Measurements from ENCODE around the gene CTSH.
"Not testable (repeated sequence)": the region's sequence is repeated elsewhere in the genome, so short reads cannot be mapped to it uniquely, and the experiment has no call there.

The CTSH gene

DNA sequence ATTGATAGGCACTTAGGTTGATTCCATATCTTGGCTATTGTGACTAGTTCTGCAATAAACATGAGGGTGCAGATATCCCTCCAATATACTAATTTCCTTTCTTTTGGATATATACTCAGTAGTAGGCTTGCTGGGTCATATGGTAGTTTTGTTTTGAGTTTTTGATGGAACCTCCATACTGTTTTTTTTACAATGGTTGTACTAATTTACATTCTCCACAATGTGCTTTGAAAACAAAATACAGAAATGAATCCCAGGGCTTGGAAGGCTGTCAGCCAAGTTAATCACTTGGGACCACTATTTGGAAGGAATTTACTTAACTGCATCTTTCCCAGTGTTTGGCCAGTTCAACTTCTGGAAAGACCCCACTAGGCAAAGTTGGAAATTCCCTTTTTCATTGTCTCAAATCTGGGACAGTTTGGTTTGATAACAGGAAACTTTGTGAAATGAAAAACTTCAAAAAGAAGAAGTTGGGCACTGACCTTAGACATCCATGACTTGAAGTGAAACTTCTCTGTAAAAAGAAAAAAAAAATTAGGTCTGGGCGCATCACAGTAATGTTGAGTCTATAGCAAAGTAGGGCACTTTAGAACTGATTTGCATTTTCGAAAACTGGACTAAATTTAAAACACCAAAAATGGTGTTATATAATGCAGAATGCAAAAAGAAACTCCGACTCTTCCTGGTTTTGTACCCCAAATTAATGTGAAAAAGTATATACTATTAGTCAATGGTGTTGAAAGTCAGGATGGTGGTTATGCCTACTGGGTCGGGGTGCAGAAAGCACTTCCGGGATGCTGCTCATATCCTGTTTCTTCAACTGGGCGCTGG is 6.0 kb downstream of the CTSH start:
- DNase-seq (ENCODE audit: low spot score): no peak

DNA sequence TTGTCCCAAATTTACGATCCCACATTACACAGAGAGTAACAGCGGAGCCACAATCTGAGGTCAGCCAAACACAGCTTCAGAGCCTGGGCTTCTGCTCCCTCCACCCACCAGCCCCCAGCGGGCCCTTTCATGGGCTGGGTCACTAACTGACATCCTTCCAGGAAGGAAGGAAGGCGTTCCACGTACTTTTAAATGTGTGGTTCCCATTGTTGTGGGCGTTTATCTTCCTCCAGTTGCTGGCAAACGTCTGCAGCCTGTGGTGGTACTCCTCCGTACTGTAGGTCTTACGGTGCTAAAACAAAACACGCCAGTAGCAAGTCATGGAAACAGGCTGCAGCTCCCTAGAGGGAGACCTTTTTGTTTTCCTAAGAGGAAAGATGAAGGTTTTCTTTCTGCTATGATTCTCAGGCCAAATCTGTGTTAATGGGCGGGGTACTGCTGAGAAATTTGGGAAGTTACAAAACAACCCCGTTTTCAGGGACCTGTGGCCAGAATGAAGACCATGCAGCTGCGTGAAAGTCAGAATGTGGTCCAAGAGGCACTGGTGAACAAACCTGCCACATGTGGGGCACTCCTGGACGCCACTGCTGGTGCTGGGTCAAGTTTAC is 7.6 kb downstream of the CTSH start:
- no peak for DNase-seq (ENCODE audit: low spot score)

DNA sequence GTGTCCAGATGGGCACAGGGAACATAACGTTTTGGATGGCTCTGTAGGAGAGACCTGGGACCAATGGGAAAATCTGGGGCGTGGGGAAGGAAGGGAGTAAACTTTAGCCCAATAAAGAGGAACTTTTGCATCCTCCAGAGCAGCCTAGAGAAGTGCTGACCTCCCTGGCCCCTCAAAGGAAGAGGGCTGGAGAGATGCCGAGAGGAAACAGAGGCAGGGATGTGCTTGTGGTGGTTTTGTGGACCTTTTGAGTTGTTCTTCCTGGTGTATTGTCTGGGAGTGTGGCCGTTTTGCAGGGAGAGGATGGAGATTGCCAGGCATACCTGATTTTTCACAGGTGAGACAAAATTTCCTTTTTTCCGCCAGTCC is 10.2 kb downstream of the CTSH start:
- DNase-seq (ENCODE audit: low spot score): no peak

DNA sequence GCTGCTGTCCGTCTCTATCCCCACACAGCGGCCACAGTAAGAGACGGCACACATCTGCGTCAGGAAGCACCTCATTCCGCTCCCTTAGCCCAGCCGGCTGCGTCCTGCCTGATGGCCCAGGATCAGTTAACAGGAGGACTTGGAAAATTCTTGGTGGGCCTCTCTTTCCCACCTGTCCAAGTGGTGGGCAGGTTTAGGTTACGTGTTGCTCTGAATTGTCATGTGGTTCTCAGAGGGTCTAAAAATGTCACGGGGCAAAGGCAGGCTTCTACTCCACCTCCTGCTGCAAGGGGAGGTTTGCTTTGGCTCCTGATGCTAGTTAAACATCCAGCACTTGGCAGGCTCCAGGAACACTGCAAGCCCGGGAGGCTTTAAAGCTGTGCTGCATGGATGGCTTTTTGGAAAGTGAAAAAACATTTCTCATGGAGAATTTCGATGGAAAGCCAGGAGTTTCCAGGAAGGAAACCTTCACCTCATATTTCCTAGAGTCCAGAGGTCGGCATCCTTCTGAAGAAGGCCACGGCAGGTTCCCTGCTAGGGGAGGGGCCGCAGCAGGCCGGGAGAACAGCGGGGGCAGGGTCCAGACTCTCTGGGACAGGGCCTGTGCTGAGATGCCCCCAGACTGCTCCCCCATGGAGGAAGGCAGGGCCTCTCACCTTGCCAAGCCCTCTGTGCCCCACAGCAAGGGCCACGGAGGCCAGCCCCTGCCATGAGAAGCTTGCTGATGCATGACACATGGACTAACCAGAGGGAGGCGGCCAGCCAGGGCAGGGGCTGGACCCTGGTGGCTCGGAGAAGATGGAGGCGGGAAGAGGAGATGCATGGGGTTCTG is 10.8 kb downstream of the CTSH start:
- DNase-seq (ENCODE audit: low spot score): no peak

DNA sequence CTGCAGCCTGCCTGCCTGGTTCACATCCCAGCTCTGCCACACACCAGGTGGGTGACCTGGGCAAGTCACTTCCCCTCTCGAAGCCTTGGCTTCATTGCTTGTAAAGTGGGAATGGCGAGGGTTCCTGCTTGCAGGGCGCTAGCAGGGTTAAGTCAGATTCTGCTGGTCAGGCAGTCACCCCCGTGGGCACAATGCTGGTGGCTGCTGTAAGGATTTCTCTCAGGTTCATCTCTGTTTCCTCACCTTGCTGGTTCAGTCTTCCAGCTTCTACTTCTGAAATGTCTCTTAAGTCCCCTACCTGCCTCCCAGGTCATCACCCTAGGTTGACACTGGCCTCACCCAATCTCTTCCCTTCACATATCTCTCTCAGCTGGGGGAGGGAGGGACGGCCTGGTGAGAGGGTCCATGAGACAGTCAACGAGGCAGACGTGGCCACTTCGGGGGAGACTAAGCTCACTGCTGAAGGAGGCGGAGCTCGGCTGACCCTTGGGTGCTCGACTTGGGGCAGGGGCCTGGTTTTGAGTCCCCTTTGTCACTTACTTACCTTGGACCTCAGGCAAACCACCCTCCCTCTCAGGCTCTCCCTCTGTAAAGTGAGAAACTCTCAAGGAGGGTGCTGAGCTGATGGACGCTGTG is 11.5 kb downstream of the CTSH start:
- DNase-seq (ENCODE audit: low spot score): no peak

DNA sequence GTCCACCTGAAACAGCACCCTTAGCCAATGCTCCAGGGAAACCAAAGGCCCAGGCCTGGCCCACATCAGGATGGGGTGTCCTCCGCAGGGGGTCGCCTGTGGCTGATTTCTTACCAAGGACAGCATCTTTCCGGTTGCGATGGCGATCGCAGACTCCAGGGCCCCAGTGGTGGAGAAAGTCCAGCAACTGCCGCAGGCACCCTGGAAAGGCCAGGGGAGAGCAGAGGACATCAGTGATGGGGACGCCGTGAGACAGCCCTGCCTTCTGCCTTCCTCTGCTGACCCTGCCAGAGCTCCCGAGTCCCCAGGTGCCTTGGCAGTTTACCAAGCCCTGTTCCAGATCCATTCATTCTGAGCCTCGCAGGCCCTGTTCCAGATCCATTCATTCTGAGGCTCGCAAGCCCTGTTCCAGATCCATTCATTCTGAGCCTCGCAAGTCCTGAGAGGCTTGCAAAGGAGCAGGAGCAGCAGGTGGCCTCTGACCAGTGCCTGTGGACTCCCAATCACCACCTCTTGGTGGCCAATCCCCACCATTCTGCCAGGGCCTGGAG is 12.5 kb downstream of the CTSH start:
- no peak for DNase-seq (ENCODE audit: low spot score)

DNA sequence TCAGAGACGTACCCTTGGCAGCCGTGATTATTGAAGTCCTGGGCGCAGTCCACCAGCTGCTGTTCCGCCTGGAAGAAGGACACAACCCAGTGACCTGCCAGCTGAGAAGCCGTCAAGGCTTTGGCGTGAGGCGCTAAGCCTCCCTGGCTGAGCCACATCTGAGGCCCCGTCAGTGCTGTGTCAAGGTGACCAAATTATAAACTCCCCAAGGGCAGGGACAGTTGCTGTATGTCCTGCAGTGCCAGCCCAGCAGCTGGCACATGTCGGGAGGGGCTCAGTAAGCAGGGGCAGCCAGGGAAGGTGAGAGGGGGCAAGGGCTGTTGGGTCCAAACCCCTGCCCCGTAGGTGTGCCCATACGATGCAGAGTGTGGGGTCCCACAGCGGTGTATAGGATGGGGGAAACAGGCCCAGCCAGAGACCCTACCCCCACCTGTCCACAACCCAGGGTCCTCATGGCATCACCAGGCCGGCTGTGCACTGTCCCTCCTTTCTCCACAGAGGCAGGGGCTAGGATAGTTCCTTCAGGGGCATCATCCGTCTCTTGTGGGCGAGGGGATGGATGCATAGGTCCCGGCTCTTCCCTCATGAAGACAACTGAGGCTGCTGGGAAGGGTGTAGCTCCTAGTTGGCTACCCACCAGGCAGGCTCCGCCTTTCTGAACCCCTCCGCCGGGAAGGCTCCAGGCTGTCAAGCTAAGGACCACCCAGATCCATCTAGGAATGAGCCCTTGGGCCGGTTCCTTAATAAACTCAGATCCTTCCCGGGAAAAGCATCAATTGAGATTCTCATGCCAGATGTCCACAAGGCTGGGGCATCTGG is 13.2 kb downstream of the CTSH start:
- DNase-seq (ENCODE audit: low spot score): no peak

DNA sequence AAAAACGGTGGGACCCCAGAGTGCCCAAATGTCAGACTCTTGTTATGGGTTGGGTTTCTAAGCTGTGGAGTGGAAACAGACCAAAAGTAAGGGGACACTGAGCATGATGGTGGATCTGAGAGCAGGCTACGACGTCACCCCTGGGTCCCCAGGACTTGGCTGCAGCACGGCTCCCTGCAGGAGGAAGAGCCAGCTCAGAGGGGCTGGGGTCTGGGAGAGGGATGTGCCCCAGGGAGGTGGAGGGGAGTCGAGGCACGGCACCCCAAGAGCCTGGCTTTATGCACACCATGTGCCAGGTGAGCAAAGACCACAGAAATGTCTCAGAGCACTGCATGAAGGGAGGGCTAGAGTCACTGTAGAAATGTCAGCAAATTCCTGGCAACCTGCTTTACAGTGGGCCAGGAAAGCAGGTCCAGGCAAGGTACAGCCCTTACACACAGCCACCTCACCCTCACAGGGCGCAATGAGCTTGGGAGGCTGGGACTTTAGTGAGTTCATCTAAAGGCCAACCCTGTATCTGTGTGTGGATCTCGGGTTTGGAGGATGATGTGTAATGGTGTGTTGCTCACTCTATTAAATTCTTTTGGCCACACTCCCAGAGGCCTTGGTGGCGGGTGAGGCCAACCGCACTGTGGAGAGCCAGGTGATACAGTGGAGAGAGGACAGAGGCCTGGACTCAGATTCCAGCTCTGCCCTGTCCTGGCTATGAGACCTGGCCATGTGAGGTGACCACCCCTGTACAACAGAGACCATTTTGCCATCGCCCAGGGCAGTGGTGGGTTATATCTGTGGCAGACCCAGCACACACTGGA is 14.1 kb downstream of the CTSH start:
- DNase-seq (ENCODE audit: low spot score): peak; percentile 95

DNA sequence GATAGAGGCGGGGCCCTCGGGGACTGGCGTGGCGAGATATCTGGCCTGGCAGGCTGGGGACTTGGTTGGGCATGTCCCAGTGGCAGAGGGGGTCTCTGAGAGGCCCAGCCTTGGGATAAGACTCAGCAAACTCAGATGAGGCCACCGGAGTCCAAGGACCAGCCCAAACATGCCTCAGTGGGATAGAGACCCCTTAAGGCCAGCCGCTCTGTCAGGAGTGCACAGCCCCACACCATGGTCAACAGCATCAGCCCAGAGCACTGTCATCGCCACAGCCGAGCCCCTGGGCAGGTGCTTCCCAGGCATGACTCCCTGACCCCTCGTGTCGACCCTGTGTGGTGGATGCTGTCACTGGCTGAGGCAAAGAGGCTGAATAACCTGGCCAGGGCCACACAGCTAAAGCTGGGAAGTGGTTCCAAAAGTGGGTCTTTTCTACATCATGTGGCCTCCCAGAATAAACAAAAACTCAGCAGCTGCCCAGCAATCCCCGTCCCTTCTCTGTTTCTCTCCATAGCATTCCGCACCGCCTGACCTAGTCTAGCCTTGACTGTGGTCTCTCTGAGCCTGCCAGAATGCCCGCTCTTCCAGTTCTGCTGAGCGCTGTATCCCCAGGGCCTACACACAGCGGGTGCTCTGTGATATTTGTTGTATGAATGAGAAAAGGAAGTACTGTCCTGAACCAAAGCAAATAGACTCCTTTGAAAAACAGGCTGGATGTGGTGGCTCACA is 15.1 kb downstream of the CTSH start:
- DNase-seq (ENCODE audit: low spot score): no peak

DNA sequence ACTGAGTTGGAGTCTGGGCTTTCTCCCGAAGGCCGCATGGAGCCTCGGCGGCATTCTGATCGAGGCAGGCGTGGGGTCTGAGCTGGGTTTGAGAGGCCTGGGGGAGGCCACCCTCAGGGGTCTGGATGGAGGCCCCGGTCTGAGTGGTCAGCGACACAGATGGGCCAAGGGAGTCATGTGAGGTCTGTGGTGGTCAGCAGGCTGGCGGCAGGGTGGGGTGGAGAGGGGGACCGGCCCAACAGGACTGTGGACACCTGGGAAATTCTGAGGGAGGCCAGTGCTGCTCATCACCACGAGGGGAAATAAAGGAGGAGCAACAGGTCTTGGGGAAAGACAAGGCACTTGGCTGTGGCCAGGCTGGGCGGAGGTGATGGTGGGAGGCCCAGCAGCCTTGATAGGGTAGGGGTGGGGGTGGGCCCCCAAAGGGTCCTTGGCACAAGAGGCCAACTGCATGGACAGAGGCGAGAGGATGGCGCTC is 16.2 kb downstream of the CTSH start:
- DNase-seq (ENCODE audit: low spot score): no peak

DNA sequence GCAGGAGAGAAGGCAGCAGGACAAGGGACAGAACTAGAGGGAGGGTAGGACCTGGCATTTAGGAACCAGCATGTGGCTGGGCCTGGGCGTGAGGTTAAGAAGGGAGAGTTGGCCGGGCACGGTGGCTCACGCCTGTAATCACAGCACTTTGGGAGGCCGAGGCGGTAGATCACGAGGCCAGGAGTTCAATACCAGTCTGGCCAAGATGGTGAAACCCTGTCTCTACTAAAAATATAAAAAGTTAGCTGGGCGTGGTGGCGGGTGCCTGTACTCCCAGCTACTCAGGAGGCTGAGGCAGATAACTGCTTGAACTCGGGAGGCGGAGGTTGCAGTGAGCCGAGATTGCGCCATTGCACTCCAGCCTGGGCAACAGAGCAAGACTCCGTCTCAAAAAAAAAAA is 16.7 kb downstream of the CTSH start:
- not testable (repeated sequence) for DNase-seq (ENCODE audit: low spot score)

DNA sequence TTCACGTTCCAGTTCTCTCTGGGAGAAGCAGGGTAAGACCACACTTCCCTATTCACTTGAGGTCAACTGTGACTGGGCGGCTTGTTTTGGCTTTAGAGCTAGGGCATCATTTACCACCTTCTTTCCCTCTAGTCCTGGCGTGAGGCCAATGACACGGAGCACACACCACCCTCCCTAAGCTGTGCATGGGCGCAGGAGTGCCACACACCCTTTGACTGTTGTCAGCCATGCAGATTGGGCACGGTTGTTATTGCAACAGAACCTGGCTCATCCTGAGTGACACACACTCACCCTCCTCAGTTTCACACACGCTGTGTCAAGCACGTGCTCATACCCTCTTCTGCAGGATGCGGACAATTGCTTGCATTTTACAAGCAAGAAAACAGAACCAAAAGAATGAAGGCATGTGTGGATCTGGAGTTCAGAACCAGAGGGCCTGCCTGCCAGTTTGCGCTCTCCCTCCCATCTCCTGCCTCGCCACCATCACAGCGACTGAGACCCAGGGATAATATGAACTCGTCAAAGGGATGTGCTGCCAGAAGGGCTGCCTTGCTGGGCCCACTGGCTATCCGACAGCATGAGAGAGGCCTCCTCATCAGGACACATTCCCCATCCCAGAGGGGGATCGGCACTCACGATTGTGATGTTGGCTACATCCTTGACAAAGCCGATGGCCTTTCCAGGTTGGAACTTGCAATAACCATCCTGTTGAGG is 17.6 kb downstream of the CTSH start:
- no peak for DNase-seq (ENCODE audit: low spot score)

DNA sequence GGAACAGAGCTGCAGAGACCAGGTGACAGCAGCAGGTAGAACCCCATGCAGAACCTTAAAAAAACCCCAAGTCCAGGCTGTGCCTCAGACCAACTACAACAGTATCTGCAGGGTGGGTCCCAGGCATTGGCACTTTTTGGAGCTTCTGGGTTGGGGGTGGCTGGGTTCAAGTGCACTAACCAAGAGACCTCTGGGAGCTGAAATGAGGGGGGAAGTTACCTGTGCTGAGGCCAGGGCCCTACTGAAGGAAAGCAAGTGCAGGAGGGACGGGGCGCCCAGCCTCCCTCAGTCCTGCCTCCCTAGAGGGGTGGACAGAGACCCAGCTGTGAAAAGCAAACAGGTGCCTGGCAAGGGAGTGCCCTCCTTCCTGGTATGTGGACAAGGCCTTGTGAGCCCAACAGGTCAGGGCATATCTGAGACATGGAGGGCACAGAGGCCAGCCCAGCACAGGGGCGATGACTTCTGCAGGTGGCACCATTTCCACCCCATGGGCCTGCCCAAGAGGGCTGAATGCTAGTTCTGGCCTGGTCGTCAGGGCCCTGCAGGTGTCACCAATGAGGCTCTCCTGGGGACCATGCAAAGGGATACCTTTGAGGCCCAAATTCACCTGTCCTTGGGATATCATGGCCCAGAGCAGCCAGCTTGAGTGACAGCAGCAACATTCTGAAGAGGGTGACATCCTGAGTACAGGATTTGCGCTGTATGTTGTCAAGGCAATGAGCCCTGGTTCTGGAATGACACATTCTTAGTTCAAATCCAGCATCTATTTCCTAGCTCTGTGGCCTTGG is 18.7 kb downstream of the CTSH start:
- no peak for DNase-seq (ENCODE audit: low spot score)

DNA sequence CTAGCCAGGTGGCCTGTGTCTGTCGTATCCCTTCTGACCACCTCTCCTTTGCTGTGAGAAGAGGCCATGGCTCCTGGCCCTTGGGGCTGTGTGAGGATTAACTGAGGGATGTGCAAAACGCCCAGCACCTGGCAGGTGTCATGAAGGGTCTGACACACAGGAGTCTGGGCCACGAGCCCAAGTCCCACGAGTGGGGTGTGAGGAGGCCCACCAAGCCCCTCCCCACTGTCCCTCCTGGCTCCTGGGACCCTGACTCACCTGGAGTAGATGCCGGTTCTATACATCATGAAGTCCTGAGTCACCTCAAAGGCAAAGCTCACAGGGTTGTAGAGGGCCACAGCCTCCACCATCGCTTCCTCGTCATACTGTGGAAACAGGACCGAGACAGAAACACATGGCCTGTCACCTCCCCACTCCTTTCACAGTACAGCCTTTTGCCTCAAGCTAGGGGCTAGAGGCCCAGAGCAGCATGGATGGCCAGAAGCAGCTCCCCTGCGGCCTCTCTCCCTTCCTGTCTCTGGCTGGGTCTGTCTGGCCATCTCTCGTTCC is 19.7 kb downstream of the CTSH start:
- DNase-seq (ENCODE audit: low spot score): no peak

DNA sequence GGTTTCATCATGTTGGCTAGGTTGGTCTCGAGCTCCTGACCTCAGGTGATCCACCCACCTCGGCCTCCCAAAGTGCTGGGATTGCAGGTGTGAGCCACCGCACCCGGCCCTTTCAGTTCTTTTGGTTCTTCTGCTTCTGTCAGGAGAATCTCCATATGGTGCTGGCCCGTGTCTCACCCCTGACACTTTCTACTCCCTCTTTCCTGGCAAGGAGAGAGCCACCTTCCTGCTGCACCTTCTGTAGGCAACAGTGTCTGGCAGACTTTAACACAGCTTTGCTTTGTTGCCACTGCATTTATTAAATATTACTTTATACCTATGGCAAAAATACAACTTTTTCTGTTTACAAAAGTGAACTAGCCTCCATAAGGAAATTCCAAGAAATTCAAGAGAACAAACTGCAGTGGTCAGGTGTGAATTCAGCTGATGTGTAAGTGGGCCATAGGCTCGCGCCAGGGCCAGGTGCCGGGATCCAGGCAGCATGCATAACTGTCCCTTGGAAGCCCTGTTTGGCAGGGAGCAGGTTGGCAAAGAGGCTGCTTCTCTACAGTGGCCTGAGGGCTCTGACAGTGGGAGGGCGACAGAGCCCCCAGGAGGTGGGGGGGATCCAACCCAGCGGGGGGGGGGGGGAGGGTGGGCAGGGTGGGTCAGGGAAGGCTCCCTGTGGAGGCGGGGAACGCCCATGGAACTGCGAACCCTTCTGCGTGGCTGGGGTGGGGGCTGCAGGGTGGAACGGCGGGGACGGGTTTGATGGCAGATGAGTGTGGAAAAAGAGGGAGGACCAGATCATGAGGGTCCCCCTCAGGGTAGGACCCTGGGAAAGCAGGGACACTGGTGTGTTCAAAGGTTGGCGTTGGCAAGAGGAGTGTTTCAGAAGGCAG is 21.1 kb downstream of the CTSH start:
- no peak for DNase-seq (ENCODE audit: low spot score)

DNA sequence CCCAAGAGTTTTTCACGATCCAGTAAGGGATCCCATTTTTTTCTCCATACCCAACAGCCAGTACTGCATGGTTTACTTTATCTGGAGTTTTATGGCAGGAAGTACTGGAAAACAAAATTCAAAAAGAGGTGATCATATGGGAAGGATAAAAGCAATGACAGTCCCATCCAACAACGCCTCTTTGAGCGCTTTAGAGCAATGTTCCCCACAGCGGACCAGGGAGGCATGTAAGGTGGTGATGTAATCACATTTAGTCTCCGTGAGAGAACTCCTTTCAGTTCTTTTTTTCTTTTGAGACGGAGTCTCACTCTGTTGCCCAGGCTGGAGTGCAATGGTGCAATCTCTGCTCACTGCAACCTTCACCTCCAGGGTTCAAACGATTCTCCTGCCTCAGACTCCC is 21.8 kb downstream of the CTSH start:
- no peak for DNase-seq (ENCODE audit: low spot score)

DNA sequence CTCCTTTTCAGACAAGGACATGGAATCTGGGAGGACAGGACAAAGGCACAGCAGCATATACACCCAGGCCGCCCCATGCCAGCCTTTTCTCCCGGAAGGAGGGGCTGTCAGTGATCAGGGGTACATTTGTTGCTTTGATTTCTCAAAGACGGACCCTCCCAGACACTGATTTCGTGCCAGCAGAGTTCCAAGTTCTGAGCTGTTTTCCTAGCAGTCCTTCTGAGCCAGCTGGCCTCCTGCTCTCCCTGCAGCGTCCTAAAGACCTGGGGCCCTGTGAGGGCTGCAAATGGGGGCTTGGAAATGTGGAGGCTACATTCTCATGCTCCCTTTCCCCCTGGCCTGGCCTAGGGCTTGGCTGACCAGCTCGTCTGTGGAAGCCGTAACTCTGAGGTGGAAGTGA is 22.3 kb downstream of the CTSH start:
- no peak for DNase-seq (ENCODE audit: low spot score)
